Gastrocnemius medialis (tissue), 4 donors: ENCODE data around the gene TNNT1.

Experiments
- CTCF ChIP-seq, 5 experiments: fragments of 450-650 bp in 3 of 5; fragments of 200-600 bp in 2 of 5; sonication (generic) in 2 of 5; IDR thresholded peaks in 4 of 5; conservative IDR thresholded peaks in 1 of 5; 1 replicate in 4 of 5; 2 replicates in 1 of 5; pipeline ENCODE4 v1.5.1; 2016 to 2019; ENCODE audit warnings: antibody characterized with exemption in 5 of 5, mild to moderate bottlenecking in 3 of 5, moderate library complexity in 3 of 5
- POLR2A ChIP-seq, 2 donors: fragments of 450-650 bp; IDR thresholded peaks; one replicate each; pipeline ENCODE4 v1.6.1; 2017; ENCODE audit warnings: antibody characterized with exemption in 2 of 2, mild to moderate bottlenecking in 2 of 2, moderate library complexity in 2 of 2

GRCh38 chr19:55161571-55162322 is 12.7 kb upstream of the TNNT1 start:
- no peak for TF ChIP-seq CTCF (IDR thresholded peaks at IDR 0.05 in 4 of 5, conservative IDR thresholded peaks at IDR 0.05 in 1 of 5)
- no peak for TF ChIP-seq POLR2A (IDR thresholded peaks at IDR 0.05)
